UCSD-AML1 (cell line): Measurements from ENCODE around the gene SPAG6.
"Not testable (repeated sequence)": the region's sequence is repeated elsewhere in the genome, so short reads cannot be mapped to it uniquely, and the experiment has no call there.

ENCODE experiments used
- DNase-seq: peaks from one replicate; lab custom pipeline; 2025; ENCODE audit not compliant: unreplicated experiment; lab: John Stamatoyannopoulos, UW

The SPAG6 gene

GRCh38 chr10:22341190-22341925 is 3.9 kb upstream of the SPAG6 start:
- DNase-seq: no peak

- no peak for DNase-seq
Measured at GRCh38 chr10:22341926-22342196, 3.4 kb upstream of the SPAG6 start.

- DNase-seq: no peak
Measured at GRCh38 chr10:22342421-22342820, 2.9 kb upstream of the SPAG6 start.

GRCh38 chr10:22343731-22344130 is 1.6 kb upstream of the SPAG6 start:
- DNase-seq: no peak

- DNase-seq: no peak
Measured at GRCh38 chr10:22344249-22344648, 1.0 kb upstream of the SPAG6 start.

- no peak for DNase-seq
Measured at GRCh38 chr10:22344781-22345300, 455 bp upstream of the SPAG6 start.

- DNase-seq: no peak
Measured at GRCh38 chr10:22346096-22346661, 883 bp downstream of the SPAG6 start.

- DNase-seq: no peak
Measured at GRCh38 chr10:22349755-22350154, 4.5 kb downstream of the SPAG6 start.

GRCh38 chr10:22351131-22351703 is 5.9 kb downstream of the SPAG6 start:
- no peak for DNase-seq

GRCh38 chr10:22356324-22356873 is 11.1 kb downstream of the SPAG6 start:
- DNase-seq: no peak

- DNase-seq: not testable (repeated sequence)
Measured at GRCh38 chr10:22357770-22358169, 12.5 kb downstream of the SPAG6 start.

- no peak for DNase-seq
Measured at GRCh38 chr10:22363305-22363704, 18.0 kb downstream of the SPAG6 start.

GRCh38 chr10:22364407-22365140 is 19.3 kb downstream of the SPAG6 start:
- DNase-seq: no peak

- no peak for DNase-seq
Measured at GRCh38 chr10:22365233-22365632, 19.9 kb downstream of the SPAG6 start.

GRCh38 chr10:22365644-22366434 is 20.5 kb downstream of the SPAG6 start:
- no peak for DNase-seq

- no peak for DNase-seq
Measured at GRCh38 chr10:22366435-22366703, 21.1 kb downstream of the SPAG6 start.

- DNase-seq: no peak
Measured at GRCh38 chr10:22366771-22367170, 21.5 kb downstream of the SPAG6 start.

GRCh38 chr10:22367471-22367870 is 22.2 kb downstream of the SPAG6 start:
- DNase-seq: no peak

- DNase-seq: no peak
Measured at GRCh38 chr10:22368402-22368801, 23.1 kb downstream of the SPAG6 start.

GRCh38 chr10:22368981-22369380 is 23.7 kb downstream of the SPAG6 start:
- DNase-seq: no peak

- DNase-seq: no peak
Measured at GRCh38 chr10:22369434-22370072, 24.3 kb downstream of the SPAG6 start.
